ENCODE results near the gene KCNJ3. TPM values are rescaled to one million over a fixed set of nuclear protein-coding genes. Genes with fewer than 3 reads are reported as not detected.

The KCNJ3 gene
- total RNA-seq, 3 donors from 2014 or later (not counting 1 experiment from before 2014, with no cell fraction given) = not detected

- Mint-ChIP-seq H3K27ac (no peak overlapping the region), H3K4me3 (no peak overlapping the region), H3K36me3 (no peaks in the 10 kb centered on the region), H3K4me1 (no peaks in the 10 kb centered on the region), H3K9me3 (peaks cover 2 to 4% of the 10 kb centered on the region in 2 donors), H3K27me3 (ENCODE audit: low read depth in 2 of 2) (no peaks in the 10 kb centered on the region)
- ATAC-seq = no peak
- intact Hi-C loops (cut with micrococcal nuclease) = no loop called here
- Histone ChIP-seq H3K36me3 (ENCODE audit: control insufficient read depth, insufficient read depth, low read length) (no peaks in the 10 kb centered on the region), H3K27me3 (ENCODE audit: control insufficient read depth, insufficient read depth, low read length) (no peaks in the 10 kb centered on the region), H3K27ac (ENCODE audit: low read length) (no peak overlapping the region), H3K9me3 (ENCODE audit: control insufficient read depth, insufficient read depth, low read length) (no peaks in the 10 kb centered on the region), H3K4me3 (ENCODE audit: low read length) (no peak overlapping the region), H3K4me1 (ENCODE audit: control insufficient read depth, insufficient read depth, low read length) (no peaks in the 10 kb centered on the region)
- DNase-seq = no peak
- WGBS (ENCODE audit: insufficient coverage) = 88% methylated on average over 1 of the region's 2 CpGs
- TF ChIP-seq CTCF (IDR thresholded peaks at IDR 0.05) = no peak
Measured at GRCh38 chr2:154875999-154876398, 177.5 kb downstream of the KCNJ3 start.

GRCh38 chr2:154882725-154883124 is 184.2 kb downstream of the KCNJ3 start:
- DNase-seq = no peak
- H3K4me3 Mint-ChIP-seq = no peak overlapping the region
- H3K36me3 Mint-ChIP-seq = peaks cover 9% of the 10 kb centered on the region
- H3K4me3 ChIP-seq (ENCODE audit: low read length) = no peak overlapping the region
- intact Hi-C loops (cut with micrococcal nuclease) = no loop called here
- H3K4me1 Mint-ChIP-seq = no peaks in the 10 kb centered on the region
- no peaks in the 10 kb centered on the region for H3K36me3 ChIP-seq (ENCODE audit: control insufficient read depth, insufficient read depth, low read length)
- peaks cover 10 to 38% of the 10 kb centered on the region in 2 donors for H3K9me3 Mint-ChIP-seq
- no peaks in the 10 kb centered on the region for H3K4me1 ChIP-seq (ENCODE audit: control insufficient read depth, insufficient read depth, low read length)
- H3K9me3 ChIP-seq (ENCODE audit: control insufficient read depth, insufficient read depth, low read length) = peaks cover 7% of the 10 kb centered on the region
- ATAC-seq = no peak
- no peak overlapping the region for H3K27ac ChIP-seq (ENCODE audit: low read length)
- H3K27me3 Mint-ChIP-seq (ENCODE audit: low read depth in 2 of 2) = no peaks in the 10 kb centered on the region
- TF ChIP-seq CTCF (IDR thresholded peaks at IDR 0.05) = no peak
- H3K27ac Mint-ChIP-seq = no peak overlapping the region
- WGBS (ENCODE audit: insufficient coverage) = 85% methylated on average over 3 of the region's 3 CpGs
- H3K27me3 ChIP-seq (ENCODE audit: control insufficient read depth, insufficient read depth, low read length) = no peaks in the 10 kb centered on the region

- H3K27ac Mint-ChIP-seq = no peak overlapping the region
- H3K36me3 Mint-ChIP-seq = peaks cover 9% of the 10 kb centered on the region
Measured at GRCh38 chr2:154886316-154886715, 187.8 kb downstream of the KCNJ3 start.

More at GRCh38 chr2:154886316-154886715, 187.8 kb downstream of the KCNJ3 start:
- ATAC-seq (no peak), DNase-seq (no peak)
- WGBS (ENCODE audit: insufficient coverage) = 94% methylated on average over 5 of the region's 5 CpGs
- H3K27ac ChIP-seq (ENCODE audit: low read length) = no peak overlapping the region
- H3K4me1 ChIP-seq (ENCODE audit: control insufficient read depth, insufficient read depth, low read length) = no peaks in the 10 kb centered on the region
- peaks cover 10 to 53% of the 10 kb centered on the region in 2 donors for H3K9me3 Mint-ChIP-seq
- H3K36me3 ChIP-seq (ENCODE audit: control insufficient read depth, insufficient read depth, low read length) = no peaks in the 10 kb centered on the region
- no peak for TF ChIP-seq CTCF (IDR thresholded peaks at IDR 0.05)
- no peak overlapping the region for H3K4me3 ChIP-seq (ENCODE audit: low read length)
- no peaks in the 10 kb centered on the region for H3K4me1 Mint-ChIP-seq
- H3K27me3 ChIP-seq (ENCODE audit: control insufficient read depth, insufficient read depth, low read length) = no peaks in the 10 kb centered on the region
- H3K4me3 Mint-ChIP-seq = no peak overlapping the region
- H3K9me3 ChIP-seq (ENCODE audit: control insufficient read depth, insufficient read depth, low read length) = peaks cover 7% of the 10 kb centered on the region
- intact Hi-C loops (cut with micrococcal nuclease) = no loop called here
- H3K27me3 Mint-ChIP-seq (ENCODE audit: low read depth in 2 of 2) = no peaks in the 10 kb centered on the region

Data from natural killer cell (primary cell).